Jurkat, Clone E6-1 (cell line): ENCODE measurements around the gene CPT1B.
"Not testable (repeated sequence)": the region's sequence is repeated elsewhere in the genome, so short reads cannot be mapped to it uniquely, and the experiment has no call there.

ENCODE experiments used
- DNase-seq: peaks from one replicate; pipeline ENCODE4 v3.0.0-alpha.2; 2011; ENCODE audit warnings: low read depth, low spot score
- H3K4me3 ChIP-seq: 2 replicates; pipeline ENCODE4 v1.5.1; 2011; ENCODE audit warnings: mild to moderate bottlenecking, low read length, control low read depth, moderate library complexity

CPT1B gene

DNA sequence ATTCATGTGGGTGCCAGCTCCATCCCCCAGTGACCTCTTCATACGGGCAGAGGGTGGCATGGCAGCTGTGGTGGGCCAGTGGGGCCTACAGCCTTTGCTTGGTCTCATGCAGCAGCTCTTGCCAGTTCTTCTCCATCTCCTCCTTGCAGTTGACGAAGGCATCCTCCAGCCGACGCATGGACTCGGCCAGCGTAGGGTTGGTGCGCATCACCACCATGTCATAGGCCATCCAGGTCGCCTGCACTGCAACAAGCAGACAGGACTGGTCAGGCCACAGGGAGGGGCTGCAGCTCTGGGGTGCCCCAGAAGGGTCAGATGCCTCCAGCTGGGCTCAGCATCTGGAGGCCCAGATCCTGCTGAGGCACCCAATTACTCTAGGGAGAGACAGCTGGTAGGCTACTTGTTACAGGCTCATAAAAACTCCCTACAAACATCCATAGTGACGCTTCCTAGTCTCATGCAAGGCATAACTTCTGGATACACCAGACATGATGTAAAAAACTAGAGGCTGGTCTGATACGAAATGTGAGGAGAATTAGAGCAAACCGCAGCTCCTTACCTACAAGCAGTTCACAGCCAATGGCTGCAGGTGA is 27.0 kb downstream of the CPT1B start:
- H3K4me3 ChIP-seq, result no peak overlapping the region
- no peak for DNase-seq

DNA sequence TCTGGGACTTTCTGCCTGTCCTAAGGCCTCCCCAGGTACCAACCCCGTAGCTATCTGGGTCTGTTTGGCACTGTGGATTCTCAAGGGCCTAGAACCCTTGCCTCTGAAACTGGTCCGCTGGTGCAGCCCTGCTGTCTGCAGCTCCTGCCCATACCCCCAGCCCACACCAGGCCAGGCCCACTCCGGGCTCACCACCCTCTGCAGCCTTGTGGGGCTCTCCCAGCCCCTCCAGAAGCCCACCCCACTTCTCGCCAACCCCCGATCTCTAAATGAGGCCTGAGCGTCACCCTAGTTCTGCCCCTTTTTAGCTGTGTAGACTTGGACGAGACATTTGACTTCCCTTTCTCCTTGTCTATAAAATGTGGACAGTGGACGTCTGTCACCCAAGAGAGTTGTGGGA is 27.8 kb downstream of the CPT1B start:
- H3K4me3 ChIP-seq, result no peak overlapping the region
- DNase-seq, result no peak

DNA sequence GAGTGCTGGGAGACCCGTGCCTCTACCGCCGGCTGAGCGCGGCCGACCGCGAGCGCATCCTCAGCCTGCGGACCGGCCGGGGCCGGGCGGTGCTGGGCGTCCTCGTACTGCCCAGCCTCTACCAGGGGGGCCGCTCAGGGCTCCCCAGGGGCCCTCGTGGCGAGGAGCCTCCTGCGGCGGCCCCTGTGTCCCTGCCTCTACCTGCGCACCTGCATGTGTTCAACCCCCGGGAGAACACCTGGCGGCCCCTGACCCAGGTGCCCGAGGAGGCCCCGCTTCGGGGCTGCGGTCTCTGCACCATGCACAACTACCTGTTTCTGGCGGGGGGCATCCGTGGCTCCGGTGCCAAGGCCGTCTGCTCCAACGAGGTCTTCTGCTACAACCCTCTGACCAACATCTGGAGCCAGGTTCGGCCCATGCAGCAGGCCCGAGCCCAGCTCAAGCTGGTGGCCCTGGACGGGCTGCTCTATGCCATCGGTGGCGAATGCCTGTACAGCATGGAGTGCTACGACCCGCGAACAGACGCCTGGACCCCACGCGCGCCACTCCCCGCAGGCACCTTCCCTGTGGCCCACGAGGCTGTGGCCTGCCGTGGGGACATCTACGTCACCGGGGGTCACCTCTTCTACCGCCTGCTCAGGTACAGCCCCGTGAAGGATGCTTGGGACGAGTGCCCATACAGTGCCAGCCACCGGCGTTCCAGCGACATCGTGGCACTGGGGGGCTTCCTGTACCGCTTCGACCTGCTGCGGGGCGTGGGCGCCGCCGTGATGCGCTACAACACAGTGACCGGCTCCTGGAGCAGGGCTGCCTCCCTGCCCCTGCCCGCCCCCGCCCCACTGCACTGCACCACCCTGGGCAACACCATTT is 29.1 kb downstream of the CPT1B start:
- H3K4me3 ChIP-seq, result no peak overlapping the region
- DNase-seq, result no peak

DNA sequence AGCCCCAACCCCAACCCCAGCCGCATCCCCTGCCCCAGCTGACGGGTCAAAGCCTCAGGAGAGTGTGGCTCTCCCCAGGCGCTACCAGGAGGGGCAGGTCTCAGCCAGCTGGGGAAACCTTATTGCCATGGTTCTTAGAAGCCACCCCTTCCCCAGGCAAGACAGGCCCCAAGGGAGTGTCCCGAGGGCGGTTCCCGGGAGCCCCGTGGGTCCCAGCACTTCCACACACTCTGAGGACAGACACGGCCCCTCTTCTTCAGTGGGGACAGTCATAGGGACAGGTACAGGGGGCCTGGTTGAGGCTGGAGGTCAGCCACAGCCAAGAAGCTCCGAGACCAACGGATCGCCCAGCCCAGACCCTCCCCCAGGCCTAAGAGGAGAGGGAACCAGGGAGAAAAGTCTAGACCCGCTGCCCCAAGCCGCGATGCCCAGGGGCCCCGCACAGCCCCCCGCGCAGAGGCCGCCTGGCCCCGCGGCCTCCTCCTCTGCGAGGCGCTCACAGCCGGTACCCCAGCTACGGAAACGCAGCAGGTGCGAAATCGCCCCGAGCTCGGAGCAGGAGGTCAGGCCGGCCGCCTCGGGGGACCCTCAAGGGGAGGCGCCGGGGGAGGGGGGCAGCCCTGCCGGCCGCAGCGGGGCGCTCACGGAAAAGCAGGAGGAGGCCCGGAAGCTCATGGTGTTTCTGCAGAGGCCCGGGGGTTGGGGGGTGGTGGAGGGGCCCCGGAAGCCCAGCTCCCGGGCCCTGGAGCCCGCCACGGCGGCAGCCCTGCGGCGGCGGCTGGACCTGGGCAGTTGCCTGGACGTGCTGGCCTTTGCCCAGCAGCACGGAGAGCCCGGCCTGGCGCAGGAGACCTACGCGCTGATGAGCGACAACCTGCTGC is 29.9 kb downstream of the CPT1B start:
- DNase-seq, result no peak
- H3K4me3 ChIP-seq, result no peak overlapping the region

- DNase-seq, result no peak
- no peak overlapping the region for H3K4me3 ChIP-seq
These were observed 30.8 kb downstream of the CPT1B start for GRCh38 chr22:50547263-50547985.

GRCh38 chr22:50546326-50547262 is 31.6 kb downstream of the CPT1B start:
- no peak overlapping the region for H3K4me3 ChIP-seq
- no peak for DNase-seq

GRCh38 chr22:50545522-50546325 is 32.5 kb downstream of the CPT1B start, which contains the start of gene KLHDC7B:
KLHDC7B (plus strand) TSS chr22:50545899; CDS start chr22:50546244, 345 bp downstream.
- H3K4me3 ChIP-seq, result no peak within 1 kb of the TSS
- no peak for DNase-seq

DNA sequence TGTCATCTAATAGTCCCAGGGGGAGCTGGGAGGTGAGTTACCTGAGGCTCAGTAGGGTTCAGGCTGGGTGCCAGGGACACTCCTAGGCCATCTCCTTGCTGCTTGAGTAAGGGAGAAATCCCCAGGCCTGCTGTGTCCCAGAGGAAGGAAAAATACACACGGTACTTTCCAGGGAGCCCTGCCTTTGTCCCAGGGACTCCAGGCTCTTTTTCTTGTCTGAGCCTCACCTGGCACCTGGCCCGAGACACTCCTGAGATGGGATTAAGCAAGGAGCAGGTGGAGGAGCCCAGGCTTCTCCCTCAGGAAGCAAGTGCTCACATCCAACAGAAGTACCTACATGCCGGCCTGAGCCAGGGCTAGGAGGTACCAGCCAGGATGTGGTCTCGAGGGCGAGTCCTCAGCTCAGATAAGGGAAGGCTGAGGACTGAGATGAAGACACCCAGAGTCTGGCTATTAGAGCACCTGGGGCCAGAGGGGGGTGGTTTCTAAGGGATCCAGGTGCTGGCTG is 33.4 kb downstream of the CPT1B start:
- DNase-seq, result no peak
- H3K4me3 ChIP-seq, result no peak overlapping the region

DNA sequence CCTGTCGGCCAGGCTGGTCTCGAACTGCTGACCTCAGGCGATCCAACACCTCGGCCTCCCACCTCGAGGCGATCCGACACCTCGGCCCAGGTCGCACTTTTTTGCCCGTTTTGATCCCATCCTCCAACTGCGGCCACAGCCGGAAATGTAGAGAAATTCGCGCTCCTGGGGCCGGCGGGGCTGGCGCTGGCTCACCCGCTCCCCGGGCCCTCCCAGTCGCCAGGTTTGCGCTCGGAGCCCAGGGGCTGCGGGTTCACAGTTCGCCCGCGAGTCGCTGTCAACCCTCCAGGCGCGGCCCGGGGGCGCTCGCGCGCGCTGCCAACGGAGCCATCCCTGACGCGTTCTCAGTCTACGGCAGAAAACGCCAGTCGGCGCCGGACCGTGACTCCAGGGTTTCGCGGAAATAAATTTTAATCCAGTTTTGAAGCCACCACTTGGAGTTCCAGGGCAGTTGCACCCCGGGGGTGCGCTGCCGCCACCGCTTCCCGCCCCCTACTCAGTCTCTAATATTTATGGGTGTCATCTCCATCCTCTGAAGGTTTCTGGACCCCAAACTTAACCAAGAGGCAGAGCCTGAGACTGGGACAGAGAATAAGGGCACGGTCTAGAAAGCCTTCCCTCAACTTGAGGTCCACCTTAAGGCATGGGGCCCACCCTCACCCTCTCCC is 34.0 kb downstream of the CPT1B start:
- no peak overlapping the region; the same call in none of the 2 replicates for H3K4me3 ChIP-seq
- DNase-seq, result no peak

DNA sequence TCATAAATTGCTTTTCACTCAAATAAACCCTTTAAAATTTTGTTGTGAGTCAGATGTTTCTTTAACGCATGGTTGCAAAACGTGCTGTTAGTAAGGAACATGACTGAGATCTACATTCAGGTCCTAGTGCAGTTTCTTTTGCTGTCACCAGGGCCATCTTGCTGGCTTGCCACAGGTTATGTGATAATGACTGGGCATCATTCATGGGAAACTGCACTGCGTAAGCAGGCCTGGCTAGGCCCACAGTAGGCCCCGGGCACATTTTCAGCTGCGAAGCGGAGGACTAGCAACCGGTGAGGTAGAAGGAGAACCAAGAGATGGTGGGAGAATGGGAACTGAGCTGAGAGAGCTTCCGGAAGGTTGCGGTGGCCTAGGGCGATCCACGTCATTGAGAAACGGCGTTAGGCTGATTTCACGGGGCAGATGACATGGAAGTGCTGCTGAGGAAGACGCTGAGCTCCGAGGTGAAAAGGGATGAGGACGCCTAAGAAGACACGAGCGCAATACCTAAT is 35.8 kb downstream of the CPT1B start:
- no peak for DNase-seq
- no peak overlapping the region for H3K4me3 ChIP-seq

DNA sequence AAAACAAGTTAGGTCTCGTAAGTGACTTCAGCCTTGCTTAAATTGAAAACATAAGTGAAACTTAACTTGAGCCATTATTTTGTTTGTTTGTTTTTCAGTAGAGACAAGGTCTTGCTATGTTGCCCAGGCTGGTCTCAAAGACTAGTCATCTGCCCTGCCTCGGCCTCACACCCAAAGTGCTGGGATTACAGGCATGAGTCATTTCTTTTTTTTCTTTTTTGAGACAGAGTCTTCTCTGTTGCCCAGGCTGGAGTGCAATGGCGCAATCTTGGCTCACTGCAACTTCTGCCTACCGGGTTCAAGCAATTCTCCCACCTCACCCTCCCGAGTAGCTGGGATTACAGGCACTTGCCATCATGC is 36.6 kb downstream of the CPT1B start:
- not testable (repeated sequence) for DNase-seq, H3K4me3 ChIP-seq

- DNase-seq, result no peak
- no peak overlapping the region for H3K4me3 ChIP-seq
These were observed 37.8 kb downstream of the CPT1B start for GRCh38 chr22:50540381-50540780.

DNA sequence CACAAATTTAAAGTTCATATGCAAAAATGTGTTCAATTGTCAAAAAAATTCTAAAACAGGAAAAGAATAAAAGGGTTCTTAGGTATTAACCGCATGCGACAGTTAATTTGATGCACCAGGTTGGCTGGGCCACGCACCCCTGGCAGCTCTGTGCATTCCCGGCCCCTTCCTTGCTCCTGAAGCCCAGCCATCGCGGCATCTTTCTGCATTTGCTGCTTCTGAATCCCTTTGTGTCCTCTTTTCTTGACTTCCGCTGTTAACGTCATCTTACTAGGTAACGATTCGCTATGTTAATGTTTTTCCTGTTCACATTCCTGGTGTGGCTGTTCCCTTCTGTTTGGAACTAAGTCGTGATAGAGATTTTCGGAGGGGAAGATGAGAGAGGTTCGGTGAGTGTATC is 40.5 kb downstream of the CPT1B start:
- no peak for DNase-seq

DNA sequence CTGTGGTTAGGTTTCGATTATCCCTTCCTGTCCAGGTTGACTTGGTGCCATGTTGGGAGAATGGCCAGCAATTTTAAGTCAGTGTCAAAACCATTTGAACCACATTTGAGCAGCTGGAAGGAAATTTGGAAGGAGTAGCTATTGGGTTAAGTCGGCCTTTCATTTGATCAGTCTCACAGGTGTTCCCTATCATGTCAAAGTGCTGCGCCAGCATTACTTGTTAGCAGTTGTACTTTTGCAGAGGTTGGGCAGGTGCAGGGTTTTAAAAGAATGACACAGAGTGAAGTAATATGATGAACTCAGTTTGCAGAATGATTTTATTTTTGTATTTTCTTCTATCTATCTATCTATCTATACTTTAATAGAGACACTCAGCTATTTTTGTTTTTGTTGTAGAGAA is 42.0 kb downstream of the CPT1B start:
- no peak for DNase-seq
- H3K4me3 ChIP-seq, result no peak overlapping the region

More for the DNA sequence above, 40.5 kb downstream of the CPT1B start:
- no peak overlapping the region for H3K4me3 ChIP-seq

- H3K4me3 ChIP-seq, result no peak overlapping the region
- DNase-seq, result no peak
These were observed 43.1 kb downstream of the CPT1B start for GRCh38 chr22:50535113-50535512.
